ENCODE results near the gene SRPX.

SRPX gene

DNA sequence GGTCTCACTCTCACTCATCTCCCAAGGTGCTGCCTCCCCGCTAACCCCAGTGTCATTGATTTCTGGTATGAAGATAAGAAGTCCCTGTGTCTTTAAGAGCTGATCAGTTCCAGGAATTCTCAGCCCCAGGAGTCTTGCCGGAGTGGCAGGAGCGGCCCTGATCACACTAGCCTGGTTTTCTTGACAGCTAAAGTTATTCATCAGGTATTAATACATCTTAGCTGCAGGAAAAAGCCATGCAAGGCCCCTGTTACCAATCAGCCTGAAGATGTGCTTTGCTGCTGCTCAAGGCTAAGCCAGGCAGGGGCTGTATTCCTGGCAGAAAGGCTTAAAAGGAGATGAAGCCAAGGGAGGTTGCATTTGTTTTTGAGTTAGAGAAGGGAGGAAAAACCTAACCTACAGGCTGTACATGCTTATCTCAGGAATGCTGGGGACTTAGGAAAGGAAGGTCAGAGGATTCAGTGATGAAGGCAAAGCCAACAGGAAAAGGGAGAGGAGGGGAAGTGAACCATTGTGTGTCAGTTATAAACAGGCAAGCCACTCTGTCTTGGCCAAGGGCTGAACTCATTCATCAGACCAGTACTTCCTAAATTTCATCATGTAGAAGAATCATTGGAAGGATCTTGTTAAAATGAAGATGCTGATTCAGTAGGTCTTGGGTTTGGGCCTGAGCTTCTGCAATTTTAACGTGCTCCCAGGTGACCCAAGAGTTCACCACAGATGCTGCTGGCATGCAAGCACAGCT lies 8.6 kb downstream of the SRPX start:
- no peak for DNase-seq (ENCODE audit: low read depth in 2 of 2)

DNA sequence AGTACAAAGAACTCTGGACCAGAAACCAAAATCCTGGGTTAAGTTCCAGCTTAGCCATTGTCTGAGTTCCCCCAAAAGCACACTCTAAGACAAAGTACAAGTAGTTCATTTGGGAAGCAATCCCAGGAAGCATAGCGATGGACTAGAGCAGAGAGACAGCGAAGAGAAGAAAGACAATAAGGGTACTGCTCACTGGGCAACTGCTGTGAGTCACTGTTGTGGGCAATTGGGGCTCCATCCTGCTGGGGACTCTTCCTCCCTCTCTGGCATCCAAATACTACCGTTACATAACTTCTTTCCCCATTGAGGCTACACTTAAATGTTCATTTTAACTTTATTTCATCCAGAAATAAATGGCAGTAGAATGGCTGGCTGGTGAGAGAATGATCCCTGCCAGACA lies 14.1 kb downstream of the SRPX start:
- no peak for DNase-seq (ENCODE audit: low read depth in 2 of 2)

GRCh38 chrX:38206036-38206435 lies 14.6 kb downstream of the SRPX start:
- no peak for DNase-seq (ENCODE audit: low read depth in 2 of 2)

- DNase-seq (ENCODE audit: low read depth in 2 of 2), result no peak
Measured at GRCh38 chrX:38205039-38205438, 15.6 kb downstream of the SRPX start.

DNA sequence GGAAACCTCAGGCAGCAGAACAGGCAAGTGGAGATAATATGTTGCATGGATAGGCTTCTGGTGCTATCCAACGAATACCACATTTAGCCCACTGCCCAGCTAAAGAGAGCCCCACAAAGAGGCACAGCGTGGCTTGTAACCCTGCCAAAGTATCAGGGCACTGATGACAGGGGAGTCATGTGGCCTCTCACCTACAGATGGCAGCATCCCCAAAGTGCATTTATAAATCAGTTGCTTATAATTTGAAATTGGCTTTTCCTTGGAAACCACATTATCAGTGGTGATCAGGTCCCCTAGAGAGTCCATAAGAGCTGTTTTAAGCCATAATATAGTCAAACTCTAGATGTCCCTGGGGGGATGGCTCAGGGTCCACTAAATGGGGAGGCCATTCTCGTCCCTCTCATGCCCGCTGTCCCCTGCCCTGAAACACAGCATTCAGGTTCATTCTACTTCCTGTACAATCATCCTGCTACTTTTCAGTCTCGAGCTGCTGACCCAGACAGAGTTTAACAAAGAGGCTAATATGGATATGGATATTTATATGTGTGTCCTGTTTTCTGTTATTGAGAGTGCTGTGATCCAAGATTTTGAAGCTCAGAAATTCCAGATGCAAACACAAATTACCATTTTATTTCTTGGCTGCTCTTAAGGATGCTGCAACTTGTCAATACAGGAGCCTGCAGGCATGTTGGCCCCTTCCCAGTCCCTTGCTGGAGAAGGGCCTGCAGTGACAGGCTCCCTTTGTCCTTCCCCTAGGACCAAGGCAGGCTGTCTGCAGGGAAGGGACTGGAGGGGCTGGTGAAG lies 28.5 kb downstream of the SRPX start:
- DNase-seq (ENCODE audit: low read depth in 2 of 2), result no peak

DNA sequence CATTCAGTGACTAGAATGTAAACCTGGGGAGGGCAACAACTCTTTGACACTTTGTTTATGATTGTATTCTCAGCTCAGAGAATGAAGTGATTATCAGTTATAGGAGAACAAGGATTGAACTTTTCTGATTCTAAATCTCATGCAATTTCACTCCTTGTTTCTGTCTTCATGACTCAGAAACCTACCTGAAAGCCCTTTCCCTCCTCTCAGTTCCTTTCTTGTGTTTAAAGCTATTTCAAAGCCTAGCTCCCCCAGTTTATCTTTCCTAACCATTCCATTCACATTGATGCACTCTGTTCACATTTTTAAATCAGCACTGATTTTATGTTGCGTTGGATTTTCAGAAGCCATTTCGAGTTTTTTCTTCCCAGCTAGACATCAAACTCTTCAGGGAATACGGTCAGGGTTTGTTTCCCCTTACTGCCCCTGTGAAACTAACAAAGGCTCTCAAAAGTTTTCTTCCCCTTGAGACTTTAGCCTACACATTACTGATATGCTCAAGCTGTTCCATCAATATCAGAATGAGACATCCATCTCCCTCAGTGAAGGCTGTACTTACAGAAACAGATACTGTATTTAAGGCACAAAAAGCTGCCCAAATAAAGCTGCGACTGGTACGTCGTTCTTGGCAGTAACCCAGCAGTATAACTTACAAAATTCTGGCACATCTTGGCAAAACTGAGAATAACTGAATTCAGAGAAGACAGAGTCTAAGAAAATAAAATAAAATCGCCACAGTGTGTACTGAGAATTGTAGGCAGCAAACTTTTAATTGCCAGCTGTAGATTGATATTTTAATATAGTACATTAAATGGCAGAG lies 31.0 kb downstream of the SRPX start:
- no peak for DNase-seq (ENCODE audit: low read depth in 2 of 2)

DNA sequence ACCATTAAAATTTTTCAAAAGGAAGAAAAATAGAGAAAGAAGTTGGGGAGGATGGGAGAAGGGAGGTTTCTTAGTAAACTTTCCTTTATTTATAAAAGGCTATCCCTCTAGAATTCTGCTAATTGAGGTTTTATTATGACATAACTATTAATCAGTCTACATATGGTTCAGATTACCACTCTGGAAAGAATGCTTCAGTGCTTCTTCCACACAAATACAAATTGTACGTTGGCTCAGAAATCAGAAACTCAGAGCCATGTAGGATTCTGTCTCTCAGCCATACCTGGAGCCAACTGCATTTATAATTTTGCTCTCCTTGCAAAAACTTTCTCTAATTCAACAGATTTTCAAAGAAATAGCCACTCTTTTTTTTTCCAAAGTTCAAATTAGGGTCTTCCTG lies 37.1 kb downstream of the SRPX start:
- no peak for DNase-seq (ENCODE audit: low read depth in 2 of 2)

GRCh38 chrX:38181357-38181756 lies 39.3 kb downstream of the SRPX start:
- no peak for DNase-seq (ENCODE audit: low read depth in 2 of 2)

DNA sequence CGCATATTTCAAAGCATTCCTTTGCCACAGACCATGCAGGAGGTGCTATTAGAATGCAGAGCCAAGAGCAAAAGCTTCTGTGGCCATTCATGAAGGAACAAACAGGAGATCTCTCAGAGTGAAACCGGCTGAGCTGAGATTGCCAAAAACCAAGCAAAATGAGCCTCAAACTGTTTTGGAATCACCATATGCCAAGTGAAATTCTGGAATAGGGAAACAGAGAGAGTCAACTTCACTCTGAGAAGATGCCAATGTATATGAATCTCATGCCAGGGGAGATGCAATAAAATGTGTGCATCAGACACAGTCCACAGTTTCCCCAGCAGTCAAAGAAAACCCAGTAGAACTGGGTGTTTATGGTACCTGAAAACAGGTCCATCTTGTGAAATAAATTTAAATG lies 42.3 kb downstream of the SRPX start:
- DNase-seq (ENCODE audit: low read depth in 2 of 2), result no peak

DNA sequence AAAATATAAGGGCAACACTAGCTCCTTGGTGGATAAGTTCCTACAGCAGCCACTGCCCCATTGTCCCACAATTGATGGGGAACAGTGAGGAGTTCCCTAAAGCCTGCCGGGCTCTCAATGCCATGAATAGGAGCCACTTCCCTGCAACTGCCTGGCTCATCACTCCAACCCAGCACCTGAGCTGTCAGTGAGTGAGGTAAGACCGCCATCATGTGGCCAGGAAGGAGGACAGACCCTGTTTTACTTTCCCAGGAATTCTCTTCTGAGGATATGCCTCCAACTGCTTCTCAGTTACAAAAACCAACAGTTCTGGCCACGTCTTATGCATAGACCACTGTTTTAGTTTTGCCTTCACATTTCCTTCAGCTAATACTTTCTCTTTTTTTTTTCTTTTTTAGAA lies 45.5 kb downstream of the SRPX start:
- no peak for DNase-seq (ENCODE audit: low read depth in 2 of 2)

GRCh38 chrX:38172596-38172995 lies 48.1 kb downstream of the SRPX start:
- DNase-seq (ENCODE audit: low read depth in 2 of 2), result no peak

- DNase-seq (ENCODE audit: low read depth in 2 of 2), result no peak
Measured at GRCh38 chrX:38170556-38170955, 50.1 kb downstream of the SRPX start.

DNA sequence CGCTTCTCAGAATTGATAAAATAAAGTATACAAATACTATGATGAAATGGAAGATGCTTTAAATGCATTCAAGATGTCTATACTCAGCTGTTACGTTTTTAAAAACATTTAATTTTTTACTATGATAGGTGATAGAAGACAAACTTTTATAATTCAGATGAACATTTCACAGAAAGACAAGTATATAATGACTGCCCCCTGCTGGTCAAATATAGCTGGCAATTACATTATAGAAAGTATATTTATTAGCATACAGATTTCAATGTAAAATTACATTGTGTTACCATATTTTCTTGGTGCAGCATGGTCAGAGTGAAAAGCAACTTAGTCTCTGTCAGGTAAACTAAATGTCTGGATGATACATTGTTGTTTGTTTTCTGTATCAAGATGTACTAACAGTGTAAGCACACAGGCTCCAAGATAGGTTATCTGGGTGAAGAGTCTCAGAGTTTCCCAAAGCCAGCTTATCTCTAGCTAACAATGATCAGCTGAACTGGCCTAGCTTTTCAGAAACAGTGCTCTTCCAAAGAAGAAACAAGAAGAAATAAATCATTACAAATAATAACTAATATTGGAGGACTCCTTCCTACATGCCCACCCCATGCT lies 54.1 kb downstream of the SRPX start:
- DNase-seq (ENCODE audit: low read depth in 2 of 2), result no peak

DNA sequence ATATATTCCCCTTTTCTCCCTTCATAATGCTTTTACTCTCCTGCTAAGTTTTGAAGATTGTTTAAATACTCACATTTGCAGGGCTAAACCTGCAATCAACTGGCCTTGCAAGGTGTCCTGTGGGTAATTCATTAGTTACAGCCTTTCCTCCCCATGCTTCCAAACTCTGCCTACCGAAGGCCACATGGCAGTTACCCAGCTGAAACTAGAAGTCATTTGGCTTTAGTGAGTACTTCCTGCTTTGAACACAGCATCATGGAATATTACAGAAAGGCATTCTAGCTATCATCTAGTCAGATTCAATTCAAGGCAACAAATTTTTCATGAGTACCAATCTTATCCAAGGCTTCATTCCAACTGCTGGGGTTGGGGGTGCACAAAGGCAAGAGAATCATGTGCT lies 55.6 kb downstream of the SRPX start:
- DNase-seq (ENCODE audit: low read depth in 2 of 2), result no peak

DNA sequence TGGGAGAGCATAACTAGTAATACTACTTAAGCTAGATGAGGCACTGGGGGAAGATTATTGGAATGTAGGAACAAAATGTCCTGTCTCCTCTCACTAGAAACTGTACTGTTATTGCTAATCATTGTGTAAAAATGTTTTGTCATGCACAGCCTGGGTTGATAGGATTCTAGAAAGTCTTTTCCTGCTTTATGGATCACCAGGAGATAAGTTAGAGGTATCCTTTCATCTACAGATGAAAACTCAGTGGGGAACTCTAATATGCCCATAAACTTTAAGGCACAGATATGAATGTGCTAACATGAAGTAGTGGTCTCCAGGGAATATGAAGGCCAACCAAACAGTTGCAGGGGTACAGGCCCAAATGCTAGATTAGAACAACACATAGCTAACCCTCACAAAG lies 57.5 kb downstream of the SRPX start:
- no peak for DNase-seq (ENCODE audit: low read depth in 2 of 2)

GRCh38 chrX:38156838-38157237 lies 63.8 kb downstream of the SRPX start:
- no peak for DNase-seq (ENCODE audit: low read depth in 2 of 2)

DNA sequence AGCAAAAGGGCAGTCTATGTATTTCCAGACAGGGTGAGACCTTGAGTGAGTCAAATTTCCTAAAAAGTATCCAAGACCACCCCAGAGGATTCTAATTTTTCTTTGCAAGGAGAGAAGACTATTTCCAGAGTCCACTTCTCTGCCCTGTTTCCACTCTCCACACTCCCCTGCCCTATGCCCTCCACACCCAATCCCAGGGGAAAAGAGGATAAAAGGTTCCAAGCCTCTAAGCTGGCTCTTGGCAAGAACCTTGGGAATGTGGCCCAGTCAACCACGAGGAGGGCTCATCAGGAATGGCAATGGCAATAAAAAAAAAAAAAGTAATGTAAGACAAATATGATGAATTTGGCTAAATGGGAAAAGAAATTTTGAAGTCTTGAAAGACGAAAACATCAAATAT lies 65.9 kb downstream of the SRPX start:
- no peak for DNase-seq (ENCODE audit: low read depth in 2 of 2)

DNA sequence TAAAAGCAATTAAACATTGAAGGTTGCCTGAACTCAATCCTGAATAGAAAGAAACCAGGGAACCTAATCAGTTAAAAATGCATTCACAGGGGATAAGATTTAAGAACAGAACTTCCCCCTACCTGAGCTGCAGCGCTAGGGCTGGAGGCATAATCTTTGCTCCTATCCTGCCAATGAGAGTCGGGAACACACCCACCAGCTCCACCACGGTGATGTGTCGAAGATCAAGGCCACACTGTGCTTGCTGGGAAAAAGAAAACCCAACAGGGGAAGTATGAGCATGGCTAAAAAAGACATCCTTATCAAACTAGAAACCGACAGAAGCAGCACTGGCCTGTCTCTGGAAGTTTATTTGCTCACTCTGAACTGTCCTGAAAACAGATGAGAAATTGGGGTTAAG lies 66.3 kb downstream of the SRPX start:
- no peak for DNase-seq (ENCODE audit: low read depth in 2 of 2)

GRCh38 chrX:38151441-38151840 lies 69.2 kb downstream of the SRPX start:
- DNase-seq (ENCODE audit: low read depth in 2 of 2), result no peak

DNA sequence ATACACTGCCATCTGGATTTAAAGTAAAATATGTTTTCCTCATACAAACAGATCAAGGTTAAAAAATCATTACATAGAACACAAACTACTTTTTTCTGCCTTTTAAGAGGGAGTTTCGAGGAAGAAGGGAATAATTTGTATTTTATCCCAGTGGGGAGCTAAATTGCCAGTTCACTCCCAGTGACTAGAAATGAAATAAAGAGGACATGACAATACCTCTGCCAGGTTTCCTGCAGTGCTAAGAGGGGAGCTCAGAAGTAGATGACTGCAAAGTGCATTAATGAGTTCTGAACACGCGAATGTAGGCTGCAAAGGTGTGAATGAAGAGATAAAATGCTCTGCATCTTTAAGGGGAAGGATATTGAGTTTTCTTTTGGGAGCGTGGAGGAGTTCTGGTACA lies 69.7 kb downstream of the SRPX start:
- DNase-seq (ENCODE audit: low read depth in 2 of 2), result no peak

GRCh38 chrX:38149016-38149415 lies 71.7 kb downstream of the SRPX start:
- no peak for DNase-seq (ENCODE audit: low read depth in 2 of 2)

DNA sequence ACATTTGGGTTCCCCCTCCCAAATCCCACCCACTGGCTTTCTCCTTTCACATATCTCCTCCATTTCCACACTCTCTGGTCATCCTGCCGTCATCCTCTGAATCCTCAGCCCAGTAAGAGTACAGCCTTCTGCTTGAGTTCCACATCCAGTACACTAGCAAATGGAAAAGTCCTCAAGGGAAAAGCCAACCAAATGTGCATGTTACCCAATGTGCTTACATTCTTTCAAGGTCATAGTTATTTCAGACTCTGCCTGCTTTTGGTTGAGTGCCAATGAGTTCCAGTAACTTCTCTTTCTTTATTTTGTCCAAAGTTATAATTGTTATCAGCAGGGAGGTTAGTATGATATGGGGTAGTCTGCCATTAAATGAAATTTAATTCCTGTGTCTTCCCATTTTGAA lies 78.1 kb downstream of the SRPX start:
- DNase-seq (ENCODE audit: low read depth in 2 of 2), result no peak

All from stimulated activated CD8-positive, alpha-beta memory T cell treated with anti-CD3 and anti-CD28 coated beads, Interleukin-7, amount 100 ng/mL, for 4 hours (primary cell).